HG02798 (cell line): ENCODE results near the gene NBPF11.
"Not testable (repeated sequence)": the region's sequence is repeated elsewhere in the genome, so short reads cannot be mapped to it uniquely, and the experiment has no call there.

Experiments
- ATAC-seq: cut with Tn5 transposase; IDR thresholded peaks from one replicate; pipeline ENCODE4 v1.9.1; 2021; ENCODE audit warnings: mild to moderate bottlenecking; ENCODE audit not compliant: unreplicated experiment, poor library complexity

The NBPF11 gene, protein sequence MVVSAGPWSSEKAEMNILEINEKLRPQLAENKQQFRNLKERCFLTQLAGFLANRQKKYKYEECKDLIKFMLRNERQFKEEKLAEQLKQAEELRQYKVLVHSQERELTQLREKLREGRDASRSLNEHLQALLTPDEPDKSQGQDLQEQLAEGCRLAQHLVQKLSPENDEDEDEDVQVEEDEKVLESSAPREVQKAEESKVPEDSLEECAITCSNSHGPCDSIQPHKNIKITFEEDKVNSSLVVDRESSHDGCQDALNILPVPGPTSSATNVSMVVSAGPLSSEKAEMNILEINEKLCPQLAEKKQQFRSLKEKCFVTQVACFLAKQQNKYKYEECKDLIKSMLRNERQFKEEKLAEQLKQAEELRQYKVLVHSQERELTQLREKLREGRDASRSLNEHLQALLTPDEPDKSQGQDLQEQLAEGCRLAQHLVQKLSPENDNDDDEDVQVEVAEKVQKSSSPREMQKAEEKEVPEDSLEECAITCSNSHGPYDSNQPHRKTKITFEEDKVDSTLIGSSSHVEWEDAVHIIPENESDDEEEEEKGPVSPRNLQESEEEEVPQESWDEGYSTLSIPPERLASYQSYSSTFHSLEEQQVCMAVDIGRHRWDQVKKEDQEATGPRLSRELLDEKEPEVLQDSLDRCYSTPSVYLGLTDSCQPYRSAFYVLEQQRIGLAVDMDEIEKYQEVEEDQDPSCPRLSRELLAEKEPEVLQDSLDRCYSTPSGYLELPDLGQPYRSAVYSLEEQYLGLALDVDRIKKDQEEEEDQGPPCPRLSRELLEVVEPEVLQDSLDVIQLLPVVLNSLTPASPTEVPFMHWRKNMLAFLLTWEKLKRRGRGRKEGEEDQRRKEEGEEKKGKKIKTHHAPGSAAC

GRCh38 chr1:148151911-148152656 lies at the start of gene NBPF11:
TSS of gene NBPF11 (minus strand) at chr1:148152281. CDS start at chr1:148127003, 25,278 bp downstream.
- peak; percentile 90 for ATAC-seq

GRCh38 chr1:148197396-148197795 lies 45.3 kb upstream of the NBPF11 start:
- ATAC-seq: not testable (repeated sequence)

DNA sequence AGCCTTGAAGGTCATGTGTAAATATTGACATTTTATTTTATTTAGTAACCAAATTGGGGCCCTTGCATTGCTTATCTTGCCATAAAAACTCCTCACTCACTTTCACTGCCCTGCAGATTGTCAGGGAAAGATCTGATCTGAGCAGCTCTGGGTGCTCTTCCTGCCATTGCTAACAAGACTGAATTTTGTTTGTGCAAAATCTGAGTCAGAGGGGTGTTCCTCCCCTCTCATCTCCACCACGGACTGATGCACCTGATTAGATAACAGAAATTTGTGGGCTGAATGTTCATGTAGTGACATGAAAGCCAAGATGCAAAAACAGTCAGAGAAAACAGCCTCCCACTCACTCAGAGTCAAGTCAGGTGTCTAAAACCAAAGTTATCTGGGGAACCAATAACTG lies 44.9 kb upstream of the NBPF11 start:
- ATAC-seq: peak; percentile 34

DNA sequence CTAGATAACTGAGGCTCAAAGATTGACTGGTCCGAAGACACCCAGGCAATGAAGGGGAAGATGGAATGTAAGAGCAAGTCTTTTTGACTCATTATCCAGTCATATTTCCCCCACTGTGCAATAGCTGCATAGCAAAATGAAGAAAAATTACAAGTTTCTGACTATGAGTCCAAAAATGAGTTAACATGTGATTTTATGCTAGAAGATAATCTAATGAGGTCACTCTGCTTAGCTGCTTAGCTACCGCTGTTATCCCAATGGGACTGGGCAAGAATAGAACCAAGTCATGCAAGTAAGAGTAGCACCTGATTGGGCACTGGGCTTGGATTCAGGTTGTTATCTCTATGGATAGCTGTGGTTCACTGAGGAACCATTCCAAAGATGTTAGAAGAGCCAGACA lies 43.0 kb upstream of the NBPF11 start:
- ATAC-seq: not testable (repeated sequence)

DNA sequence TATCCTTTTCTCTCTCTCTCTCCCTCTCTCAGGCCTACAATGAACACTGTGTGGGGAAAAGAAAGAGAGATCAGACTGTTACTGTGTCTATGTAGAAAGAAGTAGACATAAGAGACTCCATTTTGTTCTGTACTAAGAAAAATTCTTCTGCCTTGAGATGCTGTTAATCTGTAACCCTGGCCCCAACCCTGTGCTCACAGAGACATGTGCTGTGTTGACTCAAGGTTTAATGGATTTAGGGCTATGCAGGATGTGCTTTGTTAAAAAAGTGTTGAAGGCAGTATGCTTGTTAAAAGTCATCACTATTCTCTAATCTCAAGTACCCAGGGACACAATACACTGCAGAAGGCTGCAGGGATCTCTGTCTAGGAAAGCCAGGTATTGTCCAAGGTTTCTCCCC lies 36.7 kb upstream of the NBPF11 start:
- ATAC-seq: not testable (repeated sequence)

- ATAC-seq: not testable (repeated sequence)
Observed at GRCh38 chr1:148178682-148179081, 26.6 kb upstream of the NBPF11 start.

GRCh38 chr1:148175414-148175813 lies 23.3 kb upstream of the NBPF11 start:
- ATAC-seq: not testable (repeated sequence)

DNA sequence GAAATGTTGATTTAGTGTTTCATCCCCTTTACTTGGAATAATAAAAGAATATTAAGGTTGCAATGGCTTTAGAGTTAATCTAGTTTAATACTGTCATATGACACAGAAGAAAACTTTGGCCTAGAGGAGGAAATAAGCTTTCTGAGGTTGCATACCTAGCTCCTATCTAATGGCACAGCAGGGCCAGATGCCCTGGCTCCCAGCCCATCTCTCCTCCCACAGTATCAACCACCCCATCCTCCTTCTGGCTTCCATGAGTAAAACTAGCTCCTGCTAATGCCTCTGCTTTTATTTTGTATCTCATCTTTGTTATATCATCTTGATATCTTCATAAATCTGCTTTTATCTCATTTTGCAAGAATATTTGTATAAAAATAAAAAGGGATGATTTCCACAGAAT lies 19.9 kb upstream of the NBPF11 start:
- not testable (repeated sequence) for ATAC-seq

GRCh38 chr1:148166558-148167492 lies 14.7 kb upstream of the NBPF11 start:
- ATAC-seq: no peak

DNA sequence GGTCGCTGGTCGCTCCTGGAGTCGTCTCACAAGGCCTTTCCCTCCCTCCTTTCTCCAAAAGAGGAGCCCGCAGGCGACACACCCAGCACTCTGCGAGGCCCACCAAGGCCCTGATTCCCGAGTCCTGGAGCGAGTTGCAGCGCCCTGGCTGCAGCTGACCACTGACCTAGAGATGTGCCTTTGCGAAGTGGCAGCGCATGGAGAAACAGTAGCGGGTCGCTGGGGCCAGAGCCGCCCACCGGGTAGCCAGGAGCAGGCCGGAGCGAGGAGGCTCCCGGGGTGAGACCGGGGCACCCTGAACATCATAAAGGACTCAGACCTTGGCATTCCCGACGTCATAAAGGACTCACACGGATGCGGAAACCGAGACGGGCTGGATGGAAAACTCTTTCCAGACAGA lies 10.3 kb upstream of the NBPF11 start:
- ATAC-seq: no peak

GRCh38 chr1:148161053-148161901 lies 9.2 kb upstream of the NBPF11 start:
- no peak for ATAC-seq

- no peak for ATAC-seq
Observed at GRCh38 chr1:148160343-148161052, 8.4 kb upstream of the NBPF11 start.

DNA sequence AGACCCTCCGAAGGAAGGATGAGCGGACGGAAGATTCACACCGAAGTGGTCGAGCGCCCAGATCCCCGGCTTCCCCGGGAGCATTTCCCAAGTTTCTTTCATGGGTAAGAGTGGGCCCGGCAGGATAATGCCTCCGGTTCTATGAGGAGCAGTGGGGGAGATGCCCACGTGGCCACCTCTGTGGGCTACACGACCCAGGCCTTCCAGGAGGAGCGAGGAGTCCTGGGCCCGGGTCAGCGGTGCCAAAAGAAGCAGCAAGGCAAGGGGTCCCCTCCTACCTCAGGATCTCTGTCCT lies 7.9 kb upstream of the NBPF11 start:
- no peak for ATAC-seq

- ATAC-seq: no peak
Observed at GRCh38 chr1:148158341-148159003, 6.4 kb upstream of the NBPF11 start.

DNA sequence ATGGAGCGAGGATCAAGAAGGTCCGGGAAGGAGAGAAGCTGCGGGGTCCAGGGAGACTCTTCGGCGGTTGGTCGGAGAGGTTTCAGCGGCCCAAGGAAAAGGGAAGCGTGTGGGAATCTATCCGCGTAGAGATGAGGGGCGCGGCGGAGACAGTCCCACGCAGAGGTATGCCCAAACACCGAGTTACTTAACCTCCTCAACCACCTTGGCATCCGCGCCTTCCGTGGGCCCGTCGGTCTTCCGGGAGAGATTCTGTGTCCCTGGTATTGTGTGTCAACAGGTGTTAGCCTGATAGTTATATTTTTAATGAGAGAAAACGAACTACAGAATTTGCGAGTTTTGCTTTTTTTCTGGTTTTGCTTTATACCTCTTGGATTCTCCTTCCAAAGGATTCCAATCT lies 5.7 kb upstream of the NBPF11 start:
- ATAC-seq: not testable (repeated sequence)

DNA sequence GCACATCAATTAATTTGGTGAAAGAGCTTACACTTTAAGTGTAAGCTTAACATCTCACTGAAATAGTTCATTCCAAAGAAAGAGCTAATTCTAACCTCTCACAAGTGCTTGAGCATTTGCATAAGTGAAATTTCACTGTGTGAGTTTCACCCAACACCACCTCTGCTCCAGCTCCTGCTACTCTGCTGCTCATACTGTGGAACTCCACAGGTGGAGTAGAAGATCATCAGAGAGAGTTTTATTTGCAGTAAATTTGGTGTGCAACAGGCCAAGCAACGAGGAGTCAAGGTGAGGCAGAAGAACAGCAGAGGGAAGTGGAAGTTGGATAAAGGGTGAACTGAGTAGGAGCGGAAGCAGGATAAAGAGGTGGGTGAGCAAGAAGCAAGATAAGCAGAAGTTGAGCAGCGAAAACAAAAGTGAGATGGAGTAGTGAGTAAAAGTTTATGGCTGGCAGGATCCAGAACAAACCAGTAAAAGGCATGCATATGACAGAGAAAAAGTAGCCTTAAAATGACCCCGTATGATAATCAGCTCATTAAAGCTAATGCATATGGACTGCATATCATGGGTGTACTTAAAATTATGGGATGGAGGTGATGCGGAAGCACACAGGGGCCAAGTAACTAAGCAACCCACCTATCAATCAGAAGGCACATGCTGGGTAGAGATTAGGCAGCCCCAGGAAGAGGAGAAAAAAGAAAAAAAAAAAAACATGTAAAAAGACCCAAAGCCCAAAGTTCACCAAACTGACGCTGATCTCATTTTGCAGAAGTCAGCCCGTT lies 3.6 kb upstream of the NBPF11 start:
- ATAC-seq: peak; percentile 34

GRCh38 chr1:148152795-148153194 lies 714 bp upstream of the NBPF11 start:
- ATAC-seq: not testable (repeated sequence)
